Measurements from ENCODE around the gene UGT1A9.

The UGT1A9 gene

GRCh38 chr2:233817361-233817911 is 145.7 kb downstream of the UGT1A9 start:
- no peak for DNase-seq (ENCODE audit: low spot score)

DNA sequence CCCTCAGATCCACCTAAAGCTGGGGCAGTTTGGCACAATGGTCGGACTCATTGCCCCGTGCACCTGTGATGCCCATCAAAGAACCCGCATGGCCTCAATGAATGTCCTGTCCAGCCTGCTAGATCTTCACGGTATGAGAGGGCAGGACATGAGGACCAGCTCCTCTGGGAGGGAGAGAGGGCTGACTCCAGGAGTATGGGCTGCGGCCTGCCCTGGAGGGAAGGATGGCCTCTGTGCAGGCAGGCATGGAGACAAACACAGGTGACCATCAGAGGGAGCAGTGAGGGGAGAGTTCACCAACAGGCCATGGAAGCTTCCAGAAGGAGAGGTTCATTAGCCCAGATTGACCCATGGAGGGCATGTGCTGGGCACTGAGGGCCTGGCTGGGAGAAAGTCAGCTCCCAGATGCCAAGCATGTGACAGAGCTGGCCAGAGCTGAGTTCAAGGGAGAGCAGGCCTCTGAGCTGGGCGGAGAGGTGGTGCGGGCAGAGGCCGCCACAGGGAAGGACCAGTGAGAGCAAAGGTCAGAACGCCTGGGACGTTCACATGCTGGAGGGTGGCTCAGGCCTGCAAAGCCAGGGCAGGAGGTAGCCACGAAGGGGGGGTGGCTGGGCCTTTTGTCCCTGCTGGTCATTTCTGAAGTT is 146.4 kb downstream of the UGT1A9 start:
- DNase-seq (ENCODE audit: low spot score): no peak

- no peak for DNase-seq (ENCODE audit: low spot score)
Measured at GRCh38 chr2:233818639-233819621, 147.2 kb downstream of the UGT1A9 start.

GRCh38 chr2:233819884-233820773 is 148.4 kb downstream of the UGT1A9 start:
- no peak for DNase-seq (ENCODE audit: low spot score)

GRCh38 chr2:233820774-233821105 is 149.0 kb downstream of the UGT1A9 start:
- no peak for DNase-seq (ENCODE audit: low spot score)

- no peak for DNase-seq (ENCODE audit: low spot score)
Measured at GRCh38 chr2:233821196-233821595, 149.5 kb downstream of the UGT1A9 start.

DNA sequence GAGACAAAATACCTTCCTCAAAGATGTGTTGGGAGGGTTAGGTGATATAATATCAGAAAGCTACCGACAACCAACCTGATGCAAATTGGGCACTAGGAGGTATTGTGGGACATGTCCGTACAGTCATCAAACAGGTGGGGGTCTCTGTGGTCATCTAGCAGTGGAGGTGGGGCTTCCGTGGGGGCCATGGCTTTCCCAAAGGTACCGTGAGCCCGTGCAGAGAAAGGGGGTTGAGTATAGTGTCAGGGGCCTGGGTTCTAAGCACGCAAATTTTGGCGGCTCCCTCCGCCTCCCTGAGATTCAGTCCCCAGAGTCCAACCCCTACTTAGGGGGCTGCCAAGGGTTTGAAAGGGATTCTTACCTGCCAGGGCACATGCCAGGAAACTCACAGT is 150.0 kb downstream of the UGT1A9 start:
- no peak for DNase-seq (ENCODE audit: low spot score)

- DNase-seq (ENCODE audit: low spot score): no peak
Measured at GRCh38 chr2:233822101-233822771, 150.5 kb downstream of the UGT1A9 start.

Data from hematopoietic multipotent progenitor cell treated with erythropoietin and hydrocortisone succinate and interleukin-3 and kit ligand, for 17 days (in vitro differentiated cells).